H1 (cell line): ENCODE measurements around the gene NOXO1. TPM values are rescaled to one million over a fixed set of nuclear protein-coding genes. Genes with fewer than 3 reads are reported as not detected.

Source experiments
- CTCF ChIA-PET: fragments of 300-600 bp; sonication (Branson Sonifier 250); formaldehyde crosslinking; loops from one replicate; lab custom pipeline; 2021; ENCODE audit not compliant: partially characterized antibody; lab: Charles Lee
- POLR2A ChIA-PET: fragments of 300-600 bp; sonication (Branson Sonifier 250); formaldehyde crosslinking; loops from one replicate; lab custom pipeline; 2021; ENCODE audit warnings: inconsistent platforms; ENCODE audit not compliant: partially characterized antibody; lab: Charles Lee
- DNase-seq, 2 experiments: peaks; one replicate each; pipeline versions ENCODE4 v3.0.0 to v3.0.0-alpha.2; 2010 to 2022; ENCODE audit warnings: low spot score in 2 of 2, low read depth in 1 of 2, mixed read lengths in 1 of 2
- FAIRE-seq: peaks from 2 replicates; lab custom pipeline; 2011; peaks lifted over from hg19 to GRCh38; lab: Jason Lieb, UNC
- H2AFZ ChIP-seq: 2 replicates; pipeline ENCODE4 v1.8.1; 2012; ENCODE audit warnings: low read length, inconsistent platforms
- H2AK5ac ChIP-seq: 2 replicates; pipeline ENCODE4 v1.6.1; 2013; ENCODE audit warnings: low read depth, low read length
- H2BK120ac ChIP-seq: replicated peaks from 2 replicates; pipeline ENCODE3; 2013; ENCODE audit warnings: low read depth, low read length, inconsistent platforms
- H2BK12ac ChIP-seq: 2 replicates; pipeline ENCODE4 v1.6.1; 2013; ENCODE audit warnings: low read depth, low read length
- H2BK15ac ChIP-seq: 2 replicates; pipeline ENCODE4 v1.6.1; 2013; ENCODE audit warnings: low read length
- H2BK20ac ChIP-seq: 2 replicates; pipeline ENCODE4 v1.6.1; 2013; ENCODE audit warnings: low read length
- H2BK5ac ChIP-seq: 2 replicates; pipeline ENCODE4 v1.6.1; 2013; ENCODE audit warnings: low read depth, low read length
- H3K14ac ChIP-seq: 2 replicates; pipeline ENCODE4 v1.6.1; 2013; ENCODE audit warnings: inconsistent platforms; ENCODE audit not compliant: insufficient read length
- H3K18ac ChIP-seq: 2 replicates; pipeline ENCODE4 v1.6.1; 2013; ENCODE audit warnings: low read length; ENCODE audit errors: extremely low read depth
- H3K23ac ChIP-seq: 2 replicates; pipeline ENCODE4 v1.6.1; 2013; ENCODE audit warnings: inconsistent platforms; ENCODE audit not compliant: insufficient read length
- H3K23me2 ChIP-seq: 2 replicates; pipeline ENCODE4 v1.6.1; 2013; ENCODE audit warnings: low read depth, low read length
- H3K27ac ChIP-seq: 2 replicates; pipeline ENCODE4 v1.6.1; 2011; ENCODE audit warnings: low read depth, low read length, inconsistent platforms
- H3K27me3 ChIP-seq, 4 experiments: replicated peaks in 1 of 4; 1 replicate in 1 of 4; 2 replicates in 3 of 4; pipeline versions ENCODE4 v1.6.1 to v1.8.1; 2011 to 2013; ENCODE audit warnings: low read length in 3 of 4, mild to moderate bottlenecking in 3 of 4, inconsistent platforms in 2 of 4, mixed read lengths in 2 of 4, moderate library complexity in 1 of 4; ENCODE audit not compliant: control insufficient read depth in 3 of 4, insufficient read depth in 3 of 4; ENCODE audit errors: extremely low read depth in 1 of 4
- H3K36me3 ChIP-seq, 4 experiments: 2 replicates each; pipeline versions ENCODE4 v1.6.1 to v1.8.1; 2011 to 2013; ENCODE audit warnings: mild to moderate bottlenecking in 4 of 4, low read length in 3 of 4, moderate library complexity in 2 of 4, control low read depth in 1 of 4, inconsistent platforms in 1 of 4; ENCODE audit not compliant: insufficient read depth in 4 of 4, control insufficient read depth in 2 of 4
- H3K4ac ChIP-seq: replicated peaks from 2 replicates; pipeline ENCODE3; 2013; ENCODE audit warnings: low read length, low read depth, mixed read lengths, inconsistent platforms; ENCODE audit not compliant: insufficient read length
- H3K4me1 ChIP-seq, 4 experiments: replicated peaks in 1 of 4; 1 replicate in 1 of 4; 2 replicates in 3 of 4; pipeline versions ENCODE4 v1.6.1 to v1.8.1; 2011 to 2013; ENCODE audit warnings: low read length in 3 of 4, inconsistent platforms in 2 of 4, mixed read lengths in 1 of 4; ENCODE audit not compliant: insufficient read depth in 4 of 4, control insufficient read depth in 3 of 4
- H3K4me2 ChIP-seq, 2 experiments: 2 replicates each; pipeline versions ENCODE4 v1.6.1 to v1.8.1; 2011 to 2013; ENCODE audit warnings: low read depth in 2 of 2, low read length in 2 of 2, control low read depth in 1 of 2, inconsistent platforms in 1 of 2, mild to moderate bottlenecking in 1 of 2; ENCODE audit not compliant: insufficient read depth in 1 of 2
- H3K4me3 ChIP-seq, 4 experiments: fragments of 200-600, 300-600 bp in 1 of 4; sonication (generic), shearing (Covaris generic), sonication (Bioruptor Twin) in 1 of 4; 2 replicates each; pipeline versions ENCODE4 v1.5.1 to v1.8.1; 2011 to 2016; ENCODE audit warnings: low read length in 4 of 4, low read depth in 3 of 4, control low read depth in 2 of 4, inconsistent platforms in 2 of 4, mild to moderate bottlenecking in 2 of 4, mixed read lengths in 1 of 4, moderate library complexity in 1 of 4; ENCODE audit not compliant: insufficient read depth in 2 of 4; ENCODE audit errors: extremely low read depth in 1 of 4
- H3K56ac ChIP-seq: replicated peaks from 2 replicates; pipeline ENCODE3; 2013; ENCODE audit warnings: low read depth, mild to moderate bottlenecking, mixed read lengths, low read length, inconsistent platforms; ENCODE audit not compliant: insufficient read length
- H3K79me1 ChIP-seq: 2 replicates; pipeline ENCODE4 v1.6.1; 2013; ENCODE audit warnings: low read depth, low read length, control low read depth
- H3K79me2 ChIP-seq, 2 experiments: 2 replicates each; pipeline versions ENCODE4 v1.6.1 to v1.8.1; 2012 to 2013; ENCODE audit warnings: low read length in 2 of 2, mild to moderate bottlenecking in 2 of 2, inconsistent platforms in 1 of 2; ENCODE audit not compliant: insufficient read depth in 2 of 2, control insufficient read depth in 1 of 2
- H3K9ac ChIP-seq, 4 experiments: replicated peaks in 1 of 4; 1 replicate in 1 of 4; 2 replicates in 3 of 4; pipeline versions ENCODE4 v1.6.1 to v1.8.1; 2011 to 2013; ENCODE audit warnings: low read depth in 3 of 4, low read length in 3 of 4, control low read depth in 2 of 4, mild to moderate bottlenecking in 2 of 4, moderate library complexity in 2 of 4, inconsistent platforms in 1 of 4; ENCODE audit errors: extremely low read depth in 1 of 4
- H3K9me3 ChIP-seq, 2 experiments: 2 replicates each; pipeline versions ENCODE4 v1.6.1 to v1.8.1; 2012 to 2013; ENCODE audit warnings: mild to moderate bottlenecking in 2 of 2, moderate library complexity in 2 of 2, control low read depth in 1 of 2, inconsistent platforms in 1 of 2, low read depth in 1 of 2, low read length in 1 of 2, mixed read lengths in 1 of 2; ENCODE audit not compliant: insufficient read depth in 2 of 2
- H4K20me1 ChIP-seq, 2 experiments: replicated peaks in 1 of 2; 2 replicates each; pipeline versions ENCODE3 to v1.8.1; 2011 to 2013; ENCODE audit warnings: inconsistent platforms in 2 of 2, low read length in 2 of 2, mild to moderate bottlenecking in 1 of 2; ENCODE audit not compliant: insufficient read depth in 2 of 2, control insufficient read depth in 1 of 2
- H4K5ac ChIP-seq: 2 replicates; pipeline ENCODE4 v1.6.1; 2013; ENCODE audit warnings: low read length, low read depth, mixed read lengths, inconsistent platforms; ENCODE audit not compliant: insufficient read length
- H4K8ac ChIP-seq: 2 replicates; pipeline ENCODE4 v1.8.0; 2013; ENCODE audit warnings: mild to moderate bottlenecking, moderate library complexity, low read length, inconsistent platforms; ENCODE audit not compliant: insufficient read depth; ENCODE audit errors: extremely low read depth
- H4K91ac ChIP-seq: replicated peaks from 2 replicates; pipeline ENCODE3; 2013; ENCODE audit warnings: low read length, mixed read lengths, inconsistent platforms; ENCODE audit not compliant: insufficient read length
- BCL11A ChIP-seq, 2 experiments: IDR thresholded peaks; one replicate each; pipeline ENCODE4 v1.6.1; 2011; ENCODE audit warnings: low read depth in 2 of 2, low read length in 2 of 2, mild to moderate bottlenecking in 2 of 2
- BRCA1 ChIP-seq: IDR thresholded peaks from 2 replicates; pipeline ENCODE4 v1.6.1; 2012; ENCODE audit warnings: low read depth, low read length, improper control_type of control experiment
- HDAC2 ChIP-seq, 2 experiments: fragments of 300-600 bp in 1 of 2; sonication (generic) in 1 of 2; IDR thresholded peaks; 2 replicates each; pipeline ENCODE4 v1.6.1; 2011 to 2012; ENCODE audit warnings: low read depth in 2 of 2, low read length in 2 of 2, mild to moderate bottlenecking in 2 of 2, moderate library complexity in 2 of 2, borderline replicate concordance in 1 of 2, inconsistent platforms in 1 of 2
- NRF1 ChIP-seq: IDR thresholded peaks from 2 replicates; pipeline ENCODE4 v1.6.1; 2011; ENCODE audit warnings: mild to moderate bottlenecking, low read depth, low read length, improper control_type of control experiment
- SRF ChIP-seq: IDR thresholded peaks from 2 replicates; pipeline ENCODE4 v1.6.1; 2011; ENCODE audit warnings: mild to moderate bottlenecking, low read depth, low read length, moderate library complexity
- TEAD4 ChIP-seq: IDR thresholded peaks from 2 replicates; pipeline ENCODE4 v1.6.1; 2012; ENCODE audit warnings: low read depth, low read length, inconsistent platforms, mixed read lengths
- YY1 ChIP-seq: IDR thresholded peaks from 2 replicates; pipeline ENCODE4 v1.6.1; 2011; ENCODE audit warnings: low read depth, mild to moderate bottlenecking, low read length
- WGBS, 2 experiments: shearing (Covaris generic) in 1 of 2; methylation state at CpG; one replicate each; pipeline versions ENCODE4 v1.1.6 to v1.1.7; 2013 to 2015; ENCODE audit warnings: low lambda C conversion rate in 2 of 2, mixed read lengths in 2 of 2, inconsistent platforms in 1 of 2, low coverage in 1 of 2, missing lambda C conversion rate in 1 of 2; ENCODE audit not compliant: insufficient replicate concordance in 2 of 2, insufficient coverage in 1 of 2, insufficient read length in 1 of 2; ENCODE audit errors: extremely low coverage in 1 of 2, missing lambda C conversion rate in 1 of 2; 5-methylcytosine and 5-hydroxymethylcytosine counted together
- polyA plus RNA-seq, 7 experiments: library from polyadenylated mRNA; depleted of rRNA in 3 of 7; stranded (reverse) in 5 of 7; unstranded in 2 of 7; fragments of >200 nt in 5 of 7; fragments of 200-250 nt in 2 of 7; gene quantifications; 1 replicate in 5 of 7; 2 replicates in 1 of 7; 4 replicates in 1 of 7; pipeline versions ENCODE4 v1.2.1 to v1.2.3, GENCODE V29; 2011 to 2013; ENCODE audit warnings: missing spikeins in 2 of 7, mixed read lengths in 2 of 7
- total RNA-seq: library from RNA; stranded (reverse); fragmentation: NEBNext Ultra II Directional; extraction: Animal tissue kit (Norgen Biotek cat#: 25700); gene quantifications from 2 replicates; pipeline ENCODE4 v1.2.1, GENCODE V29; 2021
- TF ChIP-seq, protein P1 (sequence below): IDR thresholded peaks from 2 replicates; pipeline ENCODE4 v1.6.1; 2012; ENCODE audit warnings: inconsistent platforms
- TF ChIP-seq, protein P2 (sequence below): IDR thresholded peaks from 2 replicates; pipeline ENCODE4 v1.6.1; 2011; ENCODE audit warnings: low read length, improper control_type of control experiment

NOXO1 gene
- total and polyA plus RNA-seq, 2 of the 8 experiments (the other 6 are each of a cell fraction or from before 2014, with no cell fraction given), result 1.3 to 2.5 TPM

DNA sequence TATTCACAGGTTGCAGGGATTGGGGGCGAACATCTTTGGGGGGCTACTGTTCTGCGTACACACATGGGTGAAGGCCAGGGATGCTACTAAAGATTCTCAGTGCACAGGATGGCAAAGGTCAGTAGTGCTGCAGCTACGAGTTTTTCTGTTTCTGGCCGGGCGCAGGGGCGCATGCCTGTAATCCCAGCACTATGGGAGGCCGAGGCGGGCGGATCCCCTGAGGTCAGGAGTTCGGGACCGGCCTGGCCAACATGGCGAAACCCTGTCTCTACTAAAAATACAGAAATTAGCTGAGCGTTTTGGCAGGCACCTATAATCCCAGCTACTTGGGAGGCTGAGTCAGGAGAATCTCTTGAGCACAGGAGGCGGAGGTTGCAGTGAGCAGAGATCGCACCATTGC lies 32.3 kb upstream of the NOXO1 start:
- Histone ChIP-seq H3K4ac (no peak overlapping the region), H3K4me3 (no peak overlapping the region), H3K79me1 (peaks cover 3% of the 10 kb centered on the region; the same call in 1 of the 2 replicates), H3K9me3 (no peaks in the 10 kb centered on the region), H2AK5ac (no peak overlapping the region), H3K23me2 (peaks cover 12% of the 10 kb centered on the region; the same call in 1 of the 2 replicates), H3K27ac (no peak overlapping the region), H3K18ac (no peak overlapping the region), H3K23ac (no peak overlapping the region), H4K8ac (no peak overlapping the region), H4K91ac (no peak overlapping the region), H3K9ac (no peak overlapping the region), H4K5ac (no peak overlapping the region), H2BK5ac (no peak overlapping the region), H2BK20ac (0 out of 2 replicates have a peak overlapping the region, but pooled peaks have one; percentile 10), H3K27me3 (peaks cover 0 to 7% (median 0%) of the 10 kb centered on the region in 4 experiments; a peak in 3 of 7 replicates), H2BK15ac (no peak overlapping the region), H3K36me3 (no peaks in the 10 kb centered on the region), H4K20me1 (peaks cover 0 to 5% of the 10 kb centered on the region in 2 experiments), H2AFZ (no peak overlapping the region), H3K4me2 (no peak overlapping the region), H3K79me2 (peaks cover 7 to 9% of the 10 kb centered on the region in 2 experiments; a peak in 3 of 4 replicates), H3K14ac (no peak overlapping the region), H3K4me1 (peaks cover 3 to 9% (median 6%) of the 10 kb centered on the region in 4 experiments), H2BK120ac (no peak overlapping the region), H2BK12ac (no peak overlapping the region), H3K56ac (no peak overlapping the region)
- ChIA-PET CTCF (interaction anchor here (1.2 to 3.1 kb wide), 5 partner anchors 9 to 77 kb away, joined by 3 to 18 read pairs (median 6); no protein-coding TSS in a partner anchor), POLR2A (interaction anchor here (0.7 to 1.8 kb wide), 4 partner anchors 24 to 142 kb away, joined by 3 to 5 read pairs (median 4); partner anchors contain the start of genes RPS2, SYNGR3 and TRAF7)
- DNase-seq (no peak), FAIRE-seq (no peak)
- TF ChIP-seq NRF1 (no peak), TEAD4 (no peak), HDAC2 (IDR thresholded peaks at IDR 0.05; ENCODE audit: borderline replicate concordance in 1 of 2, low read depth in 2 of 2, low read length in 2 of 2) (no peak), BRCA1 (no peak), YY1 (no peak), BCL11A (IDR thresholded peaks at IDR 0.05; ENCODE audit: low read depth in 2 of 2, low read length in 2 of 2) (no peak), SRF (no peak)
- TF ChIP-seq, protein P1, sequence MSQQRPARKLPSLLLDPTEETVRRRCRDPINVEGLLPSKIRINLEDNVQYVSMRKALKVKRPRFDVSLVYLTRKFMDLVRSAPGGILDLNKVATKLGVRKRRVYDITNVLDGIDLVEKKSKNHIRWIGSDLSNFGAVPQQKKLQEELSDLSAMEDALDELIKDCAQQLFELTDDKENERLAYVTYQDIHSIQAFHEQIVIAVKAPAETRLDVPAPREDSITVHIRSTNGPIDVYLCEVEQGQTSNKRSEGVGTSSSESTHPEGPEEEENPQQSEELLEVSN, result no peak
- TF ChIP-seq, protein P2, sequence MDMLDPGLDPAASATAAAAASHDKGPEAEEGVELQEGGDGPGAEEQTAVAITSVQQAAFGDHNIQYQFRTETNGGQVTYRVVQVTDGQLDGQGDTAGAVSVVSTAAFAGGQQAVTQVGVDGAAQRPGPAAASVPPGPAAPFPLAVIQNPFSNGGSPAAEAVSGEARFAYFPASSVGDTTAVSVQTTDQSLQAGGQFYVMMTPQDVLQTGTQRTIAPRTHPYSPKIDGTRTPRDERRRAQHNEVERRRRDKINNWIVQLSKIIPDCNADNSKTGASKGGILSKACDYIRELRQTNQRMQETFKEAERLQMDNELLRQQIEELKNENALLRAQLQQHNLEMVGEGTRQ, result no peak
- 87% methylated on average over 15 of the region's 15 CpGs; no CpG with 5 or more reads in 1 of the 2 experiments for WGBS, 2 experiments
